Transverse colon (tissue), 4 donors: ENCODE measurements around the gene NID2. TPM values are rescaled to one million over a fixed set of nuclear protein-coding genes. Genes with fewer than 3 reads are reported as not detected.
A peak's percentile ranks its signal among the peaks of the same experiment; 100 is the strongest.

Experiments
- DNase-seq: peaks from one replicate; pipeline ENCODE4 v3.0.0-alpha.2; 2019
- H3K27ac ChIP-seq, 4 donors: fragments of 200-600 bp; sonication (generic); 2 replicates each; pipeline ENCODE4 v1.5.1; 2016 to 2018; ENCODE audit warnings: inconsistent platforms in 4 of 4
- H3K27me3 ChIP-seq: fragments of 200-600 bp; sonication (generic); 2 replicates; pipeline ENCODE4 v1.5.1; 2017; ENCODE audit warnings: inconsistent platforms
- H3K36me3 ChIP-seq, 4 donors: fragments of 200-600 bp; sonication (generic); 2 replicates each; pipeline ENCODE4 v1.5.1; 2017 to 2019; ENCODE audit warnings: inconsistent platforms in 4 of 4
- H3K4me1 ChIP-seq, 4 donors: fragments of 200-600 bp; sonication (generic); 2 replicates each; pipeline ENCODE4 v1.5.1; 2017 to 2020; ENCODE audit warnings: inconsistent platforms in 4 of 4
- H3K4me3 ChIP-seq, 4 donors: fragments of 200-600 bp; sonication (generic); 1 replicate in 1 of 4; 2 replicates in 3 of 4; pipeline versions ENCODE4 v1.5.1 to v1.6.1; 2017 to 2019; ENCODE audit warnings: inconsistent platforms in 4 of 4
- H3K9me3 ChIP-seq, 2 donors: fragments of 200-600 bp; sonication (generic); 2 replicates each; pipeline ENCODE4 v1.5.1; 2017 to 2019; ENCODE audit warnings: inconsistent platforms in 2 of 2
- EP300 ChIP-seq: sonication (generic); formaldehyde crosslinking; IDR thresholded peaks from one replicate; pipeline ENCODE4 v1.6.1; 2017; ENCODE audit warnings: antibody characterized with exemption, low read depth
- POLR2A ChIP-seq: fragments of 450-650 bp; IDR thresholded peaks from one replicate; pipeline ENCODE4 v1.6.1; 2016; ENCODE audit warnings: antibody characterized with exemption, mild to moderate bottlenecking, moderate library complexity
- POLR2AphosphoS5 ChIP-seq, 3 donors: sonication (generic); formaldehyde crosslinking; IDR thresholded peaks; one replicate each; pipeline ENCODE4 v1.6.1; 2016; ENCODE audit warnings: antibody characterized with exemption in 3 of 3
- WGBS, 2 donors: methylation state at CpG; one replicate each; pipeline ENCODE4 v1.1.5; 2018; ENCODE audit warnings: low coverage in 1 of 2; 5-methylcytosine and 5-hydroxymethylcytosine counted together
- in situ Hi-C, 4 donors: fragments of 200-750 bp; cut with MboI; loops; one replicate each; pipeline versions ENCODE4 v1.15.0 to v1.15.1; 2017; ENCODE audit warnings: low sequenced_read_pairs in 3 of 4, low pct_ligation_motif_present in 1 of 4, low pct_unique_long_range_greater_than_20kb in 1 of 4
- intact Hi-C: fragments of 100-400 bp; cut with DNase I; formaldehyde crosslinking; loops from one replicate; pipeline ENCODE4 v1.15.1; 2023; ENCODE audit warnings: low total_unique reads
- total RNA-seq, 4 donors: library from RNA; depleted of rRNA; stranded (reverse); fragments of >200 nt; gene quantifications; one replicate each; pipeline ENCODE4 v1.1.0, GENCODE V29; 2016
- TF ChIP-seq, protein P1 (sequence below), 5 experiments: fragments of 200-600 bp in 3 of 5; fragments of 450-650 bp in 2 of 5; sonication (generic) in 3 of 5; IDR thresholded peaks; 1 replicate in 2 of 5; 2 replicates in 3 of 5; pipeline ENCODE4 v1.5.1; 2016 to 2017; ENCODE audit warnings: antibody characterized with exemption in 5 of 5, inconsistent platforms in 3 of 5, mild to moderate bottlenecking in 2 of 5, moderate library complexity in 1 of 5

Gene NID2
- total RNA-seq, 4 donors from 2014 or later = 8.3 to 62.7 (median 27.4) TPM

GRCh38 chr14:52002542-52002941, 66.3 kb downstream of the NID2 start:
- H3K27ac ChIP-seq = peak overlapping the region; percentile 61 to 73 (median 67)
- intact Hi-C loops (no loop called here), in situ Hi-C loops (loop anchor here in 1 of 4 donors (25.0 kb wide), 2 partner anchors 260 to 485 kb away; partner anchors contain the start of gene PTGDR)
- H3K9me3 ChIP-seq = no peaks in the 10 kb centered on the region
- WGBS, 2 donors = 71 to 72% methylated on average over 2 to 4 of the region's 4 CpGs
- no peaks in the 10 kb centered on the region for H3K27me3 ChIP-seq
- no peak for DNase-seq
- peaks cover 0 to 20% (median 13%) of the 10 kb centered on the region in 4 donors for H3K4me1 ChIP-seq
- no peak overlapping the region for H3K4me3 ChIP-seq
- TF ChIP-seq EP300 (no peak), POLR2A (no peak), POLR2AphosphoS5 (IDR thresholded peaks at IDR 0.05) (no peak)
- TF ChIP-seq, protein P1, sequence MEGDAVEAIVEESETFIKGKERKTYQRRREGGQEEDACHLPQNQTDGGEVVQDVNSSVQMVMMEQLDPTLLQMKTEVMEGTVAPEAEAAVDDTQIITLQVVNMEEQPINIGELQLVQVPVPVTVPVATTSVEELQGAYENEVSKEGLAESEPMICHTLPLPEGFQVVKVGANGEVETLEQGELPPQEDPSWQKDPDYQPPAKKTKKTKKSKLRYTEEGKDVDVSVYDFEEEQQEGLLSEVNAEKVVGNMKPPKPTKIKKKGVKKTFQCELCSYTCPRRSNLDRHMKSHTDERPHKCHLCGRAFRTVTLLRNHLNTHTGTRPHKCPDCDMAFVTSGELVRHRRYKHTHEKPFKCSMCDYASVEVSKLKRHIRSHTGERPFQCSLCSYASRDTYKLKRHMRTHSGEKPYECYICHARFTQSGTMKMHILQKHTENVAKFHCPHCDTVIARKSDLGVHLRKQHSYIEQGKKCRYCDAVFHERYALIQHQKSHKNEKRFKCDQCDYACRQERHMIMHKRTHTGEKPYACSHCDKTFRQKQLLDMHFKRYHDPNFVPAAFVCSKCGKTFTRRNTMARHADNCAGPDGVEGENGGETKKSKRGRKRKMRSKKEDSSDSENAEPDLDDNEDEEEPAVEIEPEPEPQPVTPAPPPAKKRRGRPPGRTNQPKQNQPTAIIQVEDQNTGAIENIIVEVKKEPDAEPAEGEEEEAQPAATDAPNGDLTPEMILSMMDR (IDR thresholded peaks at IDR 0.05) = no peak
- peaks cover 0 to 74% (median 18%) of the 10 kb centered on the region in 4 donors for H3K36me3 ChIP-seq

DNA sequence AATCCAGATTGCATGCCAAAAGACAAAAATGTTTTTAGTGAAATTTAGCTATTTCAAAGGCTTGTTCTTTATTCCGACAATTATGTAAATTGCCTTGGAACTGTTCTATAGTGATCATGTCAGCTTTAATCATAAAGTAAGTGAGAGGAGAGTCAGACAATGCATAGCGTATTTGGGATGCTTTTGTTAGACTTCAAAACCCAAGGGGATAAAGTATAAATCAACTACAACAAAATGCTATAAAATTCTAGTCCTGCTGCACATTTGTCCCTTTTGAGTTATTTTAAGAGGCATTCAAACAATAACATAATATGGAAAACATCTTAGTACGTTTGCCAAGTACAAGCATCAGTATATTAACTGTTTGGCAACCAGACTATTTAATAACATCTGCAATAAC, 68.2 kb downstream of the NID2 start:
- Histone ChIP-seq H3K36me3 (peaks cover 0 to 67% (median 11%) of the 10 kb centered on the region in 4 donors), H3K27ac (no peak overlapping the region), H3K9me3 (no peaks in the 10 kb centered on the region), H3K4me3 (no peak overlapping the region), H3K4me1 (peaks cover 0 to 26% (median 13%) of the 10 kb centered on the region in 4 donors), H3K27me3 (no peaks in the 10 kb centered on the region)
- TF ChIP-seq, protein P1 (IDR thresholded peaks at IDR 0.05) = no peak
- TF ChIP-seq POLR2A (no peak), EP300 (no peak), POLR2AphosphoS5 (IDR thresholded peaks at IDR 0.05) (no peak)
- DNase-seq = no peak
- intact Hi-C loops = no loop called here
- WGBS, 2 donors = 73 to 75% methylated on average over 3 of the region's 3 CpGs
- in situ Hi-C loops = loop anchor here in 1 of 4 donors (25.0 kb wide), 2 partner anchors 262 to 487 kb away; partner anchors contain the start of gene PTGDR

GRCh38 chr14:52000019-52000582, 68.8 kb downstream of the NID2 start:
- WGBS, 2 donors = 57 to 64% methylated on average over 2 to 3 of the region's 3 CpGs
- Histone ChIP-seq H3K27me3 (no peaks in the 10 kb centered on the region), H3K9me3 (no peaks in the 10 kb centered on the region), H3K36me3 (peaks cover 0 to 67% (median 11%) of the 10 kb centered on the region in 4 donors), H3K4me3 (no peak overlapping the region), H3K27ac (peak overlapping the region in 1 of 4 donors; percentile 24), H3K4me1 (peaks cover 0 to 26% (median 13%) of the 10 kb centered on the region in 4 donors)
- TF ChIP-seq, protein P1 (IDR thresholded peaks at IDR 0.05) = no peak
- TF ChIP-seq POLR2A = no peak
- no peak for TF ChIP-seq POLR2AphosphoS5 (IDR thresholded peaks at IDR 0.05)
- TF ChIP-seq EP300 = no peak
- DNase-seq = no peak
- in situ Hi-C loops (loop anchor here in 1 of 4 donors (25.0 kb wide), 2 partner anchors 262 to 487 kb away; partner anchors contain the start of gene PTGDR), intact Hi-C loops (no loop called here)

- peaks cover 0 to 61% (median 12%) of the 10 kb centered on the region in 4 donors for H3K36me3 ChIP-seq
- no peak overlapping the region for H3K27ac ChIP-seq
- in situ Hi-C loops = loop anchor here (5.0 to 25.0 kb wide), 5 partner anchors 133 to 712 kb away; partner anchors contain the start of gene PTGDR (in 1 of the 4)
- intact Hi-C loops = no loop called here
- DNase-seq = no peak
- 61 to 77% methylated on average over 2 of the region's 2 CpGs for WGBS, 2 donors
- no peaks in the 10 kb centered on the region for H3K27me3 ChIP-seq
- H3K4me3 ChIP-seq = no peak overlapping the region
- no peaks in the 10 kb centered on the region for H3K9me3 ChIP-seq
- peaks cover 0 to 24% (median 13%) of the 10 kb centered on the region in 4 donors for H3K4me1 ChIP-seq
- TF ChIP-seq POLR2AphosphoS5 (IDR thresholded peaks at IDR 0.05) (no peak), EP300 (no peak), POLR2A (no peak)
- TF ChIP-seq, protein P1 (IDR thresholded peaks at IDR 0.05) = no peak
Measured at GRCh38 chr14:51999084-51999483, 69.8 kb downstream of the NID2 start.
